Adrenal gland (tissue), 19 donors: Measurements from ENCODE around the gene GFRA3. TPM values are rescaled to one million over a fixed set of nuclear protein-coding genes. Genes with fewer than 3 reads are reported as not detected.
"Not testable (repeated sequence)": the region's sequence is repeated elsewhere in the genome, so short reads cannot be mapped to it uniquely, and the experiment has no call there.

Experiments
- DNase-seq, 7 donors: peaks; one replicate each; pipeline ENCODE4 v3.0.0-alpha.2; 2019 to 2020
- H3K27ac ChIP-seq, 5 donors: fragments of 200-600 bp; sonication (generic) in 4 of 5; 1 replicate in 3 of 5; 2 replicates in 2 of 5; pipeline versions ENCODE4 v1.5.1 to v1.8.0; 2016 to 2020; ENCODE audit warnings: mild to moderate bottlenecking in 1 of 5
- H3K27me3 ChIP-seq: fragments of 200-600 bp; 2 replicates; pipeline ENCODE4 v1.8.0; 2021
- H3K36me3 ChIP-seq, 2 donors: fragments of 200-600 bp; replicated peaks in 1 of 2; 1 replicate in 1 of 2; 2 replicates in 1 of 2; pipeline versions ENCODE4 v1.5.1 to v1.8.0; 2018 to 2022
- H3K4me1 ChIP-seq, 2 donors: fragments of 200-600 bp; replicated peaks in 1 of 2; 1 replicate in 1 of 2; 2 replicates in 1 of 2; pipeline versions ENCODE4 v1.5.1 to v1.8.0; 2018 to 2021
- H3K4me3 ChIP-seq, 4 donors: fragments of 200-600 bp; sonication (generic) in 3 of 4; one replicate each; pipeline ENCODE4 v1.5.1; 2016 to 2018
- H3K9me3 ChIP-seq, 3 donors: fragments of 200-600 bp; sonication (generic) in 1 of 3; replicated peaks in 1 of 3; 1 replicate in 2 of 3; 2 replicates in 1 of 3; pipeline versions ENCODE4 v1.5.1 to v1.8.0; 2016 to 2021
- CTCF ChIP-seq, 6 experiments: fragments of 450-650 bp in 4 of 6; fragments of 200-600 bp in 2 of 6; sonication (generic) in 1 of 6; IDR thresholded peaks; 1 replicate in 5 of 6; 2 replicates in 1 of 6; pipeline versions ENCODE4 v1.5.1 to v1.8.0; 2016 to 2021; ENCODE audit warnings: antibody characterized with exemption in 6 of 6, mild to moderate bottlenecking in 2 of 6, moderate library complexity in 1 of 6
- POLR2A ChIP-seq, 2 donors: fragments of 450-650 bp; IDR thresholded peaks; one replicate each; pipeline ENCODE4 v1.6.1; 2017; ENCODE audit warnings: antibody characterized with exemption in 2 of 2, mild to moderate bottlenecking in 2 of 2, moderate library complexity in 1 of 2
- WGBS, 4 donors: extraction: QIAGEN DNeasy Blood & Tissue Kit in 2 of 4; methylation state at CpG; one replicate each; pipeline versions ENCODE4 v1.1.5 to v1.1.7; 2013 to 2017; 5-methylcytosine and 5-hydroxymethylcytosine counted together
- intact Hi-C, 2 donors: fragments of 100-400 bp; cut with DNase I; formaldehyde crosslinking; loops; one replicate each; pipeline versions ENCODE4 v1.14.1 to v1.15.0; 2022 to 2023
- long read RNA-seq, 10 donors: library from polyadenylated mRNA in 3 of 10; unstranded in 2 of 10; stranded (forward) in 1 of 10; transcript quantifications; one replicate each; pipeline ENCODE4 v2.0.0 and lab custom pipeline, GENCODE V29; 2021 to 2026
- polyA plus RNA-seq, 3 donors: library from polyadenylated mRNA; stranded (reverse); fragments of 200-250 nt in 2 of 3; fragments of 350-450 nt in 1 of 3; fragmentation: Illumina TruSeq in 1 of 3; extraction: RNeasy Lipid Tissue Mini Kit (QIAGEN cat#74804) in 1 of 3; gene quantifications; one replicate each; pipeline ENCODE4 v1.2.3, GENCODE V29; 2013 to 2014
- total RNA-seq, 9 donors: library from RNA; depleted of rRNA in 4 of 9; stranded (reverse); fragments of >200 nt in 4 of 9; fragments of 120-200 nt in 1 of 9; fragmentation: NEBNext Ultra II Directional in 1 of 9; extraction: Animal tissue kit (Norgen Biotek cat#: 25700) in 1 of 9; gene quantifications; one replicate each; pipeline versions ENCODE4 v1.1.0 to v1.2.4, GENCODE V29; 2013 to 2023
- donor health status: healthy with polysubstance abuse.
- donor health status: Bipolar disorder and iron deficiency.
- donor health status: DM: yes; HTN: yes; CAD: no.
- donor health status: DM: no; HTN: no; CAD: no.
- donor health status: DM: no; HTN: no; CAD: no.
- donor health status: DM: yes; HTN: yes; CAD: no.

The GFRA3 gene
- 1 to 10 TPM in 1 of 9 donors, under 1 TPM in 7, not detected in 1; 0.18 to 4.0 (median 0.37) TPM for total RNA-seq
- polyA plus RNA-seq, result 1 to 10 TPM in 1 of 3 donors, under 1 TPM in 2; 0.26 to 1.8 (median 0.40) TPM
- long read RNA-seq, donor 1, partial matches to known transcripts, result 0 of 1 reads
- long read RNA-seq, donor 1, other reads (novel, unspliced or antisense), result 0 of 1 reads
- long read RNA-seq, donor 2, partial matches to known transcripts, result 0 of 2 reads
- long read RNA-seq, donor 2, other reads (novel, unspliced or antisense), result 0 of 2 reads
- long read RNA-seq, donor 3, partial matches to known transcripts, result 0 of 1 reads
- long read RNA-seq, donor 3, other reads (novel, unspliced or antisense), result 0 of 1 reads
- long read RNA-seq, donor 4, partial matches to known transcripts, result 1 of 1 reads
- long read RNA-seq, donor 4, other reads (novel, unspliced or antisense), result 0 of 1 reads
- long read RNA-seq, donor 5, result 0 reads
- long read RNA-seq, donor 6, result 0 reads
- long read RNA-seq, donor 7, result 0 reads
- long read RNA-seq, donor 8, partial matches to known transcripts, result 0 of 4 reads
- long read RNA-seq, donor 8, other reads (novel, unspliced or antisense), result 0 of 4 reads
- long read RNA-seq, donor 9, partial matches to known transcripts, result 0 of 2 reads
- long read RNA-seq, donor 9, other reads (novel, unspliced or antisense), result 0 of 2 reads
- long read RNA-seq, donor 10, partial matches to known transcripts, result 0 of 3 reads
- long read RNA-seq, donor 10, other reads (novel, unspliced or antisense), result 0 of 3 reads

- peaks cover 4% of the 10 kb centered on the region for H3K27me3 ChIP-seq
- 4 to 16% (median 7%) methylated on average over 5 to 62 of the region's 62 CpGs for WGBS, 4 donors
- no peaks in the 10 kb centered on the region for H3K9me3 ChIP-seq
- peak within 1 kb of the TSS in 1 of 4 donors; percentile 58 for H3K4me3 ChIP-seq
- no peaks in the 10 kb centered on the region for H3K36me3 ChIP-seq
- TF ChIP-seq POLR2A (IDR thresholded peaks at IDR 0.05) (no peak), CTCF (IDR thresholded peaks at IDR 0.05) (no peak)
- intact Hi-C loops, result no loop called here
- H3K27ac ChIP-seq, result no peak within 1 kb of the TSS
- peaks cover 0 to 9% of the 10 kb centered on the region in 2 donors for H3K4me1 ChIP-seq
- no peak for DNase-seq
Measured at GRCh38 chr5:138274189-138274853, at the start of gene GFRA3. Gene GFRA3 (minus strand): TSS chr5:138274621. CDS start chr5:138274424, 197 bp downstream.

- H3K4me1 ChIP-seq, H3K27ac ChIP-seq, H3K27me3 ChIP-seq, H3K4me3 ChIP-seq, intact Hi-C loops, H3K9me3 ChIP-seq, H3K36me3 ChIP-seq, DNase-seq: not testable (repeated sequence)
- 93 to 98% (median 95%) methylated on average over 4 of the region's 4 CpGs for WGBS, 4 donors
Measured at GRCh38 chr5:138318211-138318610, 43.8 kb upstream of the GFRA3 start.

- WGBS, 4 donors, result 60 to 97% (median 93%) methylated on average over 2 to 3 of the region's 3 CpGs
- TF ChIP-seq CTCF (IDR thresholded peaks at IDR 0.05) (no peak), POLR2A (IDR thresholded peaks at IDR 0.05) (no peak)
- Histone ChIP-seq H3K4me3 (no peak overlapping the region), H3K27me3 (no peaks in the 10 kb centered on the region), H3K9me3 (no peaks in the 10 kb centered on the region), H3K4me1 (no peaks in the 10 kb centered on the region), H3K27ac (no peak overlapping the region), H3K36me3 (no peaks in the 10 kb centered on the region)
- intact Hi-C loops, result no loop called here
- DNase-seq, result no peak
Measured at GRCh38 chr5:138316355-138316754, 41.9 kb upstream of the GFRA3 start.

- Histone ChIP-seq H3K4me3 (no peak overlapping the region), H3K27ac (no peak overlapping the region), H3K4me1 (no peaks in the 10 kb centered on the region), H3K9me3 (no peaks in the 10 kb centered on the region), H3K36me3 (no peaks in the 10 kb centered on the region), H3K27me3 (no peaks in the 10 kb centered on the region)
- TF ChIP-seq POLR2A (IDR thresholded peaks at IDR 0.05), result no peak
- no peak for TF ChIP-seq CTCF (IDR thresholded peaks at IDR 0.05)
- no peak for DNase-seq
- 86 to 100% (median 96%) methylated on average over 2 to 7 of the region's 7 CpGs for WGBS, 4 donors
- intact Hi-C loops, result no loop called here
Measured at GRCh38 chr5:138315751-138316278, 41.4 kb upstream of the GFRA3 start.
